Endothelial cell of umbilical vein (primary cell): Measurements from ENCODE around the gene GTF3C6. TPM values are rescaled to one million over a fixed set of nuclear protein-coding genes. Genes with fewer than 3 reads are reported as not detected.

Experiments used
- BruUV-seq: library from RNA; stranded (reverse); fragments of 400-500 nt; replicated peaks from 2 replicates; lab custom pipeline; 2021; lab: Mats Ljungman, UMichigan
- CTCF ChIA-PET: fragments of 300-600, 350-600 bp; sonication (Branson Sonifier 250); formaldehyde crosslinking; loops from one replicate; lab custom pipeline; 2021; ENCODE audit warnings: antibody characterized with exemption, inconsistent platforms; lab: Charles Lee
- POLR2A ChIA-PET: fragments of 300-600, 350-600 bp; sonication (Branson Sonifier 250); formaldehyde crosslinking; loops from one replicate; lab custom pipeline; 2021; ENCODE audit warnings: antibody characterized with exemption, inconsistent platforms; lab: Charles Lee
- DNase-seq: peaks from one replicate; pipeline ENCODE4 v3.0.0-alpha.2; 2011; ENCODE audit warnings: low read depth, low spot score
- FAIRE-seq: peaks from 2 replicates; lab custom pipeline; 2011; peaks lifted over from hg19 to GRCh38; lab: Jason Lieb, UNC
- H2AFZ ChIP-seq: 2 replicates; pipeline ENCODE4 v1.6.0; 2012; ENCODE audit warnings: low read depth, low read length, control low read depth, inconsistent platforms
- H3K27ac ChIP-seq: 2 replicates; pipeline ENCODE4 v1.5.1; 2011; ENCODE audit warnings: low read depth, mild to moderate bottlenecking, control low read depth, low read length, moderate library complexity; ENCODE audit not compliant: insufficient read depth
- H3K27me3 ChIP-seq, 2 experiments: 2 replicates each; pipeline versions ENCODE4 v1.6.0 to v1.6.1; 2011; ENCODE audit warnings: low read length in 2 of 2, mixed read lengths in 1 of 2; ENCODE audit not compliant: control insufficient read depth in 2 of 2, insufficient read depth in 2 of 2
- H3K36me3 ChIP-seq, 2 experiments: 2 replicates in 1 of 2; 3 replicates in 1 of 2; pipeline ENCODE4 v1.5.1; 2011; ENCODE audit warnings: low read length in 2 of 2, mild to moderate bottlenecking in 1 of 2, moderate library complexity in 1 of 2; ENCODE audit not compliant: control insufficient read depth in 2 of 2, insufficient read depth in 2 of 2; ENCODE audit errors: extremely low read depth in 1 of 2
- H3K4me1 ChIP-seq: 3 replicates; pipeline ENCODE4 v1.5.1; 2011; ENCODE audit warnings: mild to moderate bottlenecking, low read length; ENCODE audit not compliant: control insufficient read depth, insufficient read depth; ENCODE audit errors: extremely low read depth
- H3K4me2 ChIP-seq: 2 replicates; pipeline ENCODE4 v1.6.1; 2011; ENCODE audit warnings: low read length, control low read depth, mixed read lengths; ENCODE audit not compliant: insufficient read depth
- H3K4me3 ChIP-seq, 3 experiments: fragments of 200-600 bp in 1 of 3; sonication (generic), shearing (Covaris generic) in 1 of 3; replicated peaks in 1 of 3; 2 replicates each; pipeline ENCODE4 v1.5.1; 2011 to 2016; ENCODE audit warnings: control low read depth in 3 of 3, low read length in 3 of 3, mild to moderate bottlenecking in 2 of 3, inconsistent platforms in 1 of 3, low read depth in 1 of 3, moderate library complexity in 1 of 3; ENCODE audit not compliant: insufficient read depth in 1 of 3
- H3K79me2 ChIP-seq: 2 replicates; pipeline ENCODE4 v1.6.0; 2012; ENCODE audit warnings: low read length, inconsistent platforms; ENCODE audit not compliant: control insufficient read depth, insufficient read depth
- H3K9ac ChIP-seq: replicated peaks from 2 replicates; pipeline ENCODE3; 2011; ENCODE audit warnings: low read length, control low read depth; ENCODE audit not compliant: insufficient read depth; ENCODE audit errors: extremely low read depth
- H3K9me1 ChIP-seq: replicated peaks from 3 replicates; pipeline ENCODE4 v1.6.0; 2011; ENCODE audit warnings: mild to moderate bottlenecking, low read length; ENCODE audit not compliant: control insufficient read depth, insufficient read depth; ENCODE audit errors: extremely low read depth
- H3K9me3 ChIP-seq: replicated peaks from 2 replicates; pipeline ENCODE4 v1.5.1; 2012; ENCODE audit warnings: low read length, inconsistent platforms; ENCODE audit not compliant: control insufficient read depth, insufficient read depth
- H4K20me1 ChIP-seq: replicated peaks from 2 replicates; pipeline ENCODE3; 2011; ENCODE audit warnings: mild to moderate bottlenecking, low read length; ENCODE audit not compliant: control insufficient read depth, insufficient read depth; ENCODE audit errors: extremely low read depth
- CTCF ChIP-seq, 2 donors: IDR thresholded peaks; 1 replicate in 1 of 2; 2 replicates in 1 of 2; pipeline ENCODE4 v1.5.1; 2011; ENCODE audit warnings: low read length in 2 of 2, mild to moderate bottlenecking in 2 of 2, moderate library complexity in 2 of 2, control low read depth in 1 of 2, inconsistent platforms in 1 of 2, low read depth in 1 of 2; ENCODE audit not compliant: insufficient read depth in 1 of 2; ENCODE audit errors: extremely low read depth in 1 of 2
- EZH2 ChIP-seq: IDR thresholded peaks from 2 replicates; pipeline ENCODE4 v1.6.1; 2012; ENCODE audit warnings: borderline replicate concordance, low read depth, mild to moderate bottlenecking, moderate library complexity, low read length, inconsistent platforms; ENCODE audit not compliant: severe bottlenecking
- FOS ChIP-seq: IDR thresholded peaks from 2 replicates; pipeline ENCODE4 v1.6.1; 2011; ENCODE audit warnings: mild to moderate bottlenecking, low read length, moderate library complexity, borderline replicate concordance; ENCODE audit not compliant: insufficient read depth
- GATA2 ChIP-seq: IDR thresholded peaks from 2 replicates; pipeline ENCODE4 v1.7.0; 2011; ENCODE audit warnings: low read depth, mild to moderate bottlenecking, moderate library complexity, mixed read lengths, low read length; ENCODE audit not compliant: insufficient read length, insufficient read depth
- JUN ChIP-seq: IDR thresholded peaks from 2 replicates; pipeline ENCODE4 v1.6.1; 2011; ENCODE audit warnings: borderline replicate concordance, low read depth; ENCODE audit not compliant: insufficient read length, insufficient read depth
- MAX ChIP-seq: IDR thresholded peaks from 2 replicates; pipeline ENCODE4 v1.6.1; 2011; ENCODE audit not compliant: insufficient read depth, insufficient read length
- MYC ChIP-seq: IDR thresholded peaks from one replicate; pipeline ENCODE4 v1.6.1; 2011; ENCODE audit warnings: mild to moderate bottlenecking, low read depth, low read length
- POLR2A ChIP-seq: IDR thresholded peaks from 2 replicates; pipeline ENCODE4 v1.6.1; 2012; ENCODE audit warnings: low read depth, mild to moderate bottlenecking, control low read depth, low read length
- POLR2AphosphoS5 ChIP-seq: IDR thresholded peaks from 2 replicates; pipeline ENCODE4 v1.6.1; 2012; ENCODE audit warnings: low read depth, mild to moderate bottlenecking, control low read depth, low read length, moderate library complexity; ENCODE audit not compliant: insufficient read depth
- dilution Hi-C: fragments of 300-500 bp; cut with MboI; formaldehyde crosslinking; loops from one replicate; pipeline ENCODE4 v1.15.0; 2019; ENCODE audit warnings: low sequenced_read_pairs; ENCODE audit not compliant: extremely low pct_ligation_motif_present
- intact Hi-C: fragments of 100-400 bp; cut with micrococcal nuclease; formaldehyde crosslinking; loops from one replicate; pipeline ENCODE4 v1.10.0; 2022
- polyA plus RNA-seq, 4 experiments: library from polyadenylated mRNA; depleted of rRNA in 3 of 4; stranded (reverse) in 3 of 4; unstranded in 1 of 4; fragments of >200 nt; gene quantifications; 2 replicates each; pipeline versions ENCODE4 v1.2.1 to v1.2.3, GENCODE V29; 2011 to 2012; ENCODE audit warnings: missing spikeins in 1 of 4
- total RNA-seq: library from RNA; stranded (reverse); gene quantifications from 2 replicates; pipeline ENCODE4 v1.2.3, GENCODE V29; 2021

The GTF3C6 gene
- total and polyA plus RNA-seq, 2 donors (not counting 3 experiments of a cell fraction or from before 2014, with no cell fraction given): 12.1 to 88.1 TPM

- peaks cover 3 to 9% of the 10 kb centered on the region in 2 experiments for H3K36me3 ChIP-seq
- H3K9me1 ChIP-seq: no peaks in the 10 kb centered on the region
- H4K20me1 ChIP-seq: no peaks in the 10 kb centered on the region
- no peak overlapping the region for H3K4me2 ChIP-seq
- intact Hi-C loops: loop anchor here (1.0 to 10.0 kb wide), 3 partner anchors 317 to 545 kb away; no protein-coding TSS in a partner anchor
- CTCF ChIA-PET: interaction anchor here (0.6 to 3.2 kb wide), 9 partner anchors 11 to 542 kb away, joined by 3 to 34 read pairs (median 6); no protein-coding TSS in a partner anchor
- no peaks in the 10 kb centered on the region for H3K79me2 ChIP-seq
- no peaks in the 10 kb centered on the region for H3K4me1 ChIP-seq
- no peak overlapping the region for H2AFZ ChIP-seq
- no peak for FAIRE-seq
- BruUV-seq: no TSS peak
- peak in 1 of 2 donors; percentile 10 for TF ChIP-seq CTCF (IDR thresholded peaks at IDR 0.05; ENCODE audit: extremely low read depth in 1 of 2, insufficient read depth in 1 of 2, low read depth in 1 of 2, low read length in 2 of 2)
- TF ChIP-seq MYC: no peak
- H3K4me3 ChIP-seq: no peak overlapping the region
- peak; percentile 59 for DNase-seq
- H3K9ac ChIP-seq: no peak overlapping the region
- dilution Hi-C loops: no loop called here
- no peaks in the 10 kb centered on the region for H3K27me3 ChIP-seq
- no peak overlapping the region for H3K27ac ChIP-seq
- no peaks in the 10 kb centered on the region for H3K9me3 ChIP-seq
- POLR2A ChIA-PET: no interaction called here
Measured at GRCh38 chr6:110999634-111000270, 41.2 kb downstream of the GTF3C6 start.

- H3K4me2 ChIP-seq: no peak overlapping the region
- TF ChIP-seq POLR2AphosphoS5 (no peak), MAX (no peak), GATA2 (no peak), JUN (no peak), EZH2 (no peak), POLR2A (no peak), FOS (no peak), CTCF (IDR thresholded peaks at IDR 0.05; ENCODE audit: extremely low read depth in 1 of 2, insufficient read depth in 1 of 2, low read depth in 1 of 2, low read length in 2 of 2) (no peak), MYC (no peak)
- H2AFZ ChIP-seq: no peak overlapping the region
- intact Hi-C loops: no loop called here
- H3K9me1 ChIP-seq: no peaks in the 10 kb centered on the region
- no peak overlapping the region for H3K27ac ChIP-seq
- ChIA-PET CTCF (interaction anchor here (0.8 to 1.4 kb wide), 3 partner anchors 9 to 545 kb away, joined by 3 to 8 read pairs (median 3); no protein-coding TSS in a partner anchor), POLR2A (no interaction called here)
- no peak for DNase-seq
- H3K4me3 ChIP-seq: no peak overlapping the region
- H3K27me3 ChIP-seq: no peaks in the 10 kb centered on the region
- no peaks in the 10 kb centered on the region for H3K4me1 ChIP-seq
- no peaks in the 10 kb centered on the region for H3K79me2 ChIP-seq
- BruUV-seq: no TSS peak
- dilution Hi-C loops: no loop called here
- no peaks in the 10 kb centered on the region for H3K9me3 ChIP-seq
- H3K9ac ChIP-seq: no peak overlapping the region
- H4K20me1 ChIP-seq: no peaks in the 10 kb centered on the region
- no peak for FAIRE-seq
- peaks cover 6 to 11% of the 10 kb centered on the region in 2 experiments for H3K36me3 ChIP-seq
Measured at GRCh38 chr6:111002350-111002749, 43.8 kb downstream of the GTF3C6 start.
